Lower leg skin (tissue), 3 donors: ENCODE measurements around the gene EIF2S3.

ENCODE experiments used
- POLR2A ChIP-seq, 2 donors: fragments of 450-650 bp; IDR thresholded peaks; one replicate each; pipeline ENCODE4 v1.6.1; 2016 to 2017; ENCODE audit warnings: antibody characterized with exemption in 2 of 2, mild to moderate bottlenecking in 1 of 2, moderate library complexity in 1 of 2
- TF ChIP-seq, protein P1 (sequence below), 3 donors: fragments of 450-650 bp; IDR thresholded peaks; one replicate each; pipeline ENCODE4 v1.5.1; 2016; ENCODE audit warnings: antibody characterized with exemption in 3 of 3, mild to moderate bottlenecking in 3 of 3, moderate library complexity in 2 of 3

- TF ChIP-seq, protein P1, sequence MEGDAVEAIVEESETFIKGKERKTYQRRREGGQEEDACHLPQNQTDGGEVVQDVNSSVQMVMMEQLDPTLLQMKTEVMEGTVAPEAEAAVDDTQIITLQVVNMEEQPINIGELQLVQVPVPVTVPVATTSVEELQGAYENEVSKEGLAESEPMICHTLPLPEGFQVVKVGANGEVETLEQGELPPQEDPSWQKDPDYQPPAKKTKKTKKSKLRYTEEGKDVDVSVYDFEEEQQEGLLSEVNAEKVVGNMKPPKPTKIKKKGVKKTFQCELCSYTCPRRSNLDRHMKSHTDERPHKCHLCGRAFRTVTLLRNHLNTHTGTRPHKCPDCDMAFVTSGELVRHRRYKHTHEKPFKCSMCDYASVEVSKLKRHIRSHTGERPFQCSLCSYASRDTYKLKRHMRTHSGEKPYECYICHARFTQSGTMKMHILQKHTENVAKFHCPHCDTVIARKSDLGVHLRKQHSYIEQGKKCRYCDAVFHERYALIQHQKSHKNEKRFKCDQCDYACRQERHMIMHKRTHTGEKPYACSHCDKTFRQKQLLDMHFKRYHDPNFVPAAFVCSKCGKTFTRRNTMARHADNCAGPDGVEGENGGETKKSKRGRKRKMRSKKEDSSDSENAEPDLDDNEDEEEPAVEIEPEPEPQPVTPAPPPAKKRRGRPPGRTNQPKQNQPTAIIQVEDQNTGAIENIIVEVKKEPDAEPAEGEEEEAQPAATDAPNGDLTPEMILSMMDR (IDR thresholded peaks at IDR 0.05): no peak
- TF ChIP-seq POLR2A (IDR thresholded peaks at IDR 0.05): no peak
Measured at GRCh38 chrX:24090300-24091200, 35.8 kb downstream of the EIF2S3 start.
